GM18867 (cell line): ENCODE data around the gene ZNF440.

Source experiments
- ATAC-seq: cut with Tn5 transposase; IDR thresholded peaks from one replicate; pipeline ENCODE4 v1.9.1; 2021; ENCODE audit warnings: mild to moderate bottlenecking, moderate library complexity; ENCODE audit not compliant: unreplicated experiment

The ZNF440 gene

DNA sequence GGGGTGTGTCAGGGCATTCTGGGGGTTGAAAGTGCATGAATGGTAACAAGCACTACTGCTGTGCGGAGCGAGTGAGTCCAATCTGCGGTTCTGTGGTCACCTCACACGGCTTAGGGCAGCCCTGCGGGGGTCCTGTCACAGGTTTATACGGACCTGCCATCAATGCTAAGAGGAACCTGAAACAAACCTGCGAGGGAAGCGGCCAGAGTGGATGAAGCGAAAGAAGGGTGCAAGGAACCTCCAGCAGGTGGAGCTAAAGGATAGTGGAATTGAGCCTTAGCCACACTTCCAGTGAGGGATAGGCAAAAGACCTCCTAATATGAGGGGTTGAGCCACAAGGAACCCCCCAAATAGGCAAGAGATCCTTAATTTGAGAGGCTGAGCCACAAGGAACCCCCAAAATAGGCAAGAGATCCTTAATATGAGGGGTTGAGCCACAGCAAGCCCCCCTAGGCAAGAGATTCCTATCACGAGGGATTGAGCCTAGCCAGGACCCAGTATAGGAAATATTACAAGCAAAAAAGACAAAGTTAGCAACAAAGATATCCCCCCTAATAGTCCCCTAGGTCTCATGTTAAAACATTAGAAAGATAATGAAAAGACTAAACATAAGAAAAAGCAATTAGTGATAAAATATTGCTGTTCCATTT is 67.2 kb downstream of the ZNF440 start:
- ATAC-seq = no peak

DNA sequence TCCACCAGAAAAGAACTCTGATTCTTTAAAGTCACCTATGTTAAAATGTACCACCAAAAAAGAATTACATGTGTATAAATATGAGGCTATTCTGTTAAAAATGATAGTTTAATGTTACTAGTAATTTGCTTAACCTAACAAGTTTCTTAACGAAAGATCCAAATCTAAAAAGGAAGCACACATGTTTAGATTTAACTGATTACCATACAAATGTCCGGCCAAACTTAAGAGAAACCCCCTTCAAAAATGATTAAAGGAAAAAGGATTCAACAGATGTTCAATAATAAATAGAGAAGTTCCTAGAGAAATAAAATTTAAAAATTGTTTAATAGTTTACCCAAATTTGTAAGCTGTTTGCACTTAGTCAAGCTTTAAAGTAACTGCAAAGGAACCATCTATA is 68.5 kb downstream of the ZNF440 start:
- no peak for ATAC-seq
